HEK293T (cell line): ENCODE results near the gene MEF2C.

ENCODE experiments used
- CTCF ChIA-PET: fragments of 350-600 bp; formaldehyde crosslinking; extraction: SDS; loops from one replicate; lab custom pipeline; 2021; ENCODE audit warnings: antibody characterized with exemption, inconsistent platforms; lab: Yijun Ruan, JAX
- POLR2A ChIA-PET: fragments of 350-600 bp; formaldehyde crosslinking; extraction: SDS; loops from one replicate; lab custom pipeline; 2020; ENCODE audit warnings: antibody characterized with exemption, inconsistent platforms; lab: Yijun Ruan, JAX
- DNase-seq: peaks from one replicate; pipeline ENCODE4 v3.0.0; 2012; ENCODE audit warnings: mixed read lengths; ENCODE audit errors: extremely low spot score
- ARNT ChIP-seq: fragments of 450-650 bp; IDR thresholded peaks from 2 replicates; pipeline ENCODE4 v1.6.1; 2017; ENCODE audit warnings: mild to moderate bottlenecking
- BHLHE40 ChIP-seq: fragments of 450-650 bp; IDR thresholded peaks from 2 replicates; pipeline ENCODE4 v1.6.1; 2016; ENCODE audit warnings: mild to moderate bottlenecking, moderate library complexity, borderline replicate concordance
- CTBP1 ChIP-seq: fragments of 450-650 bp; IDR thresholded peaks from 2 replicates; pipeline ENCODE4 v1.6.1; 2016; ENCODE audit warnings: borderline replicate concordance
- ELF4 ChIP-seq: fragments of 450-650 bp; IDR thresholded peaks from 2 replicates; pipeline ENCODE4 v1.6.1; 2017; ENCODE audit warnings: antibody characterized with exemption
- FOXA1 ChIP-seq: fragments of 450-650 bp; IDR thresholded peaks from 2 replicates; pipeline ENCODE4 v1.6.1; 2016; ENCODE audit warnings: mild to moderate bottlenecking
- FOXK2 ChIP-seq: fragments of 450-650 bp; IDR thresholded peaks from 2 replicates; pipeline ENCODE4 v1.6.1; 2016; ENCODE audit warnings: mild to moderate bottlenecking
- FOXM1 ChIP-seq: fragments of 450-650 bp; IDR thresholded peaks from 2 replicates; pipeline ENCODE4 v1.6.1; 2017; ENCODE audit warnings: mild to moderate bottlenecking, borderline replicate concordance
- HDGF ChIP-seq: fragments of 450-650 bp; IDR thresholded peaks from 2 replicates; pipeline ENCODE4 v1.6.1; 2017; ENCODE audit warnings: antibody characterized with exemption, borderline replicate concordance
- L3MBTL2 ChIP-seq: fragments of 450-650 bp; conservative IDR thresholded peaks from 2 replicates; pipeline ENCODE4 v1.6.1; 2016; ENCODE audit warnings: mild to moderate bottlenecking
- LEF1 ChIP-seq: fragments of 450-650 bp; IDR thresholded peaks from 2 replicates; pipeline ENCODE4 v1.6.1; 2017; ENCODE audit warnings: mild to moderate bottlenecking, borderline replicate concordance
- NFRKB ChIP-seq: fragments of 450-650 bp; IDR thresholded peaks from 2 replicates; pipeline ENCODE4 v1.6.1; 2016; ENCODE audit warnings: mild to moderate bottlenecking, moderate library complexity
- PKNOX1 ChIP-seq: fragments of 450-650 bp; IDR thresholded peaks from 2 replicates; pipeline ENCODE4 v1.6.1; 2016
- SP1 ChIP-seq: fragments of 450-650 bp; IDR thresholded peaks from 2 replicates; pipeline ENCODE4 v1.6.1; 2017
- SUZ12 ChIP-seq: fragments of 450-650 bp; IDR thresholded peaks from 2 replicates; pipeline ENCODE4 v1.6.1; 2016; ENCODE audit warnings: mild to moderate bottlenecking
- TARDBP ChIP-seq: fragments of 450-650 bp; IDR thresholded peaks from 2 replicates; pipeline ENCODE4 v1.6.1; 2016
- ZNF384 ChIP-seq: fragments of 450-650 bp; IDR thresholded peaks from 2 replicates; pipeline ENCODE4 v1.6.1; 2016

MEF2C gene

GRCh38 chr5:88878976-88879375, 4.0 kb downstream of the MEF2C start:
- DNase-seq = no peak
- TF ChIP-seq SUZ12 (no peak), BHLHE40 (no peak), ELF4 (no peak), NFRKB (no peak), ZNF384 (no peak), HDGF (no peak), FOXK2 (no peak), SP1 (no peak), LEF1 (no peak), TARDBP (no peak), PKNOX1 (no peak), FOXA1 (no peak), CTBP1 (no peak), FOXM1 (no peak), ARNT (no peak), L3MBTL2 (no peak)
- ChIA-PET POLR2A (no interaction called here), CTCF (no interaction called here)

GRCh38 chr5:88877826-88878225, 5.2 kb downstream of the MEF2C start:
- ChIA-PET CTCF (no interaction called here), POLR2A (no interaction called here)
- no peak for TF ChIP-seq FOXK2
- no peak for TF ChIP-seq SP1
- TF ChIP-seq TARDBP = no peak
- no peak for TF ChIP-seq ZNF384
- TF ChIP-seq PKNOX1 = no peak
- TF ChIP-seq L3MBTL2 = no peak
- no peak for TF ChIP-seq NFRKB
- TF ChIP-seq SUZ12 = no peak
- no peak for TF ChIP-seq FOXM1
- no peak for TF ChIP-seq LEF1
- DNase-seq = no peak

- no peak for DNase-seq
- CTCF ChIA-PET = no interaction called here
- TF ChIP-seq FOXK2 (no peak), SP1 (no peak), NFRKB (no peak), FOXM1 (no peak), BHLHE40 (no peak)
- POLR2A ChIA-PET = no interaction called here
Observed at GRCh38 chr5:88876714-88877113, 6.3 kb downstream of the MEF2C start.

GRCh38 chr5:88875341-88876234, 7.4 kb downstream of the MEF2C start:
- TF ChIP-seq HDGF = no peak
- TF ChIP-seq ZNF384 = 0 out of 2 replicates have a peak, but pooled peaks have one; percentile 9
- POLR2A ChIA-PET = interaction anchor here (1.0 to 1.1 kb wide), 2 partner anchors 7 to 9 kb away, joined by 3 to 6 read pairs; partner anchors contain the start of gene MEF2C
- no peak for DNase-seq
- CTCF ChIA-PET = no interaction called here

GRCh38 chr5:88873447-88873846, 9.5 kb downstream of the MEF2C start:
- CTCF ChIA-PET = interaction anchor here (0.6 kb wide), 1 partner anchor 10 kb away, joined by 3 read pairs; no protein-coding TSS in a partner anchor
- POLR2A ChIA-PET = no interaction called here
- TF ChIP-seq ZNF384 = no peak
- no peak for TF ChIP-seq HDGF
- TF ChIP-seq FOXM1 = no peak
- no peak for TF ChIP-seq L3MBTL2
- no peak for TF ChIP-seq BHLHE40
- no peak for TF ChIP-seq FOXA1
- no peak for TF ChIP-seq FOXK2
- no peak for TF ChIP-seq NFRKB
- no peak for TF ChIP-seq CTBP1
- TF ChIP-seq TARDBP = no peak
- no peak for TF ChIP-seq ARNT
- TF ChIP-seq LEF1 = no peak
- TF ChIP-seq SUZ12 = no peak
- TF ChIP-seq ELF4 = no peak
- TF ChIP-seq SP1 = no peak
- no peak for TF ChIP-seq PKNOX1
- no peak for DNase-seq

- TF ChIP-seq SUZ12 = no peak
- TF ChIP-seq BHLHE40 = no peak
- TF ChIP-seq SP1 = no peak
- ChIA-PET CTCF (interaction anchor here (0.6 kb wide), 1 partner anchor 11 kb away, joined by 3 read pairs; no protein-coding TSS in a partner anchor), POLR2A (interaction anchor here (0.6 kb wide), 1 partner anchor 117 kb away, joined by 6 read pairs; no protein-coding TSS in a partner anchor)
- no peak for DNase-seq
Observed at GRCh38 chr5:88872971-88873370, 10.0 kb downstream of the MEF2C start.
